Progenitor cell of endocrine pancreas (in vitro differentiated cells): ENCODE measurements around the gene COL19A1. TPM values are rescaled to one million over a fixed set of nuclear protein-coding genes. Genes with fewer than 3 reads are reported as not detected.
A peak's percentile ranks its signal among the peaks of the same experiment; 100 is the strongest.
"Not testable (repeated sequence)": the region's sequence is repeated elsewhere in the genome, so short reads cannot be mapped to it uniquely, and the experiment has no call there.

Experiments used
- DNase-seq: peaks from one replicate; pipeline ENCODE4 v3.0.0; 2021; ENCODE audit warnings: low spot score; ENCODE audit not compliant: unreplicated experiment
- H3K27ac Mint-ChIP-seq: 2 replicates; pipeline ENCODE4 v1.8.0; 2021; ENCODE audit warnings: mild to moderate bottlenecking, moderate library complexity, mixed read lengths
- H3K27me3 Mint-ChIP-seq: 2 replicates; pipeline ENCODE4 v1.8.0; 2021; ENCODE audit warnings: mixed read lengths
- H3K36me3 Mint-ChIP-seq: 2 replicates; pipeline ENCODE4 v1.8.0; 2022; ENCODE audit warnings: mixed read lengths; ENCODE audit not compliant: insufficient read depth
- H3K4me1 Mint-ChIP-seq: 2 replicates; pipeline ENCODE4 v1.8.0; 2021; ENCODE audit warnings: low read depth, mixed read lengths
- H3K4me3 Mint-ChIP-seq: 2 replicates; pipeline ENCODE4 v1.8.0; 2021; ENCODE audit warnings: low read depth, mild to moderate bottlenecking, moderate library complexity, mixed read lengths
- H3K9me3 Mint-ChIP-seq: 2 replicates; pipeline ENCODE4 v1.8.0; 2021; ENCODE audit warnings: low read depth, mixed read lengths
- CTCF ChIP-seq: fragments of 200-600 bp; sonication (generic); IDR thresholded peaks from one replicate; pipeline ENCODE4 v1.5.0; 2021; ENCODE audit warnings: antibody characterized with exemption, mild to moderate bottlenecking; ENCODE audit not compliant: unreplicated experiment
- total RNA-seq: library from RNA; stranded (reverse); gene quantifications from 2 replicates; pipeline ENCODE4 v1.2.1, GENCODE V29; 2021

COL19A1 gene
- total RNA-seq, 1 donor from 2014 or later = 2.3 TPM

GRCh38 chr6:69958978-69959377 lies 92.6 kb downstream of the COL19A1 start:
- H3K4me3 Mint-ChIP-seq = no peak overlapping the region
- H3K27ac Mint-ChIP-seq = no peak overlapping the region
- TF ChIP-seq CTCF = no peak
- DNase-seq = no peak
- peaks cover 3% of the 10 kb centered on the region for H3K9me3 Mint-ChIP-seq
- no peaks in the 10 kb centered on the region for H3K36me3 Mint-ChIP-seq
- no peaks in the 10 kb centered on the region for H3K4me1 Mint-ChIP-seq
- no peaks in the 10 kb centered on the region for H3K27me3 Mint-ChIP-seq

- H3K4me1 Mint-ChIP-seq, H3K4me3 Mint-ChIP-seq, DNase-seq, H3K36me3 Mint-ChIP-seq, H3K27me3 Mint-ChIP-seq, H3K9me3 Mint-ChIP-seq, H3K27ac Mint-ChIP-seq: not testable (repeated sequence)
These were observed 99.6 kb downstream of the COL19A1 start for GRCh38 chr6:69965974-69966373.

GRCh38 chr6:69973138-69973537 lies 106.8 kb downstream of the COL19A1 start:
- Mint-ChIP-seq H3K36me3 (no peaks in the 10 kb centered on the region), H3K4me3 (no peak overlapping the region), H3K9me3 (no peaks in the 10 kb centered on the region), H3K27me3 (no peaks in the 10 kb centered on the region), H3K27ac (peak overlapping the region; percentile 85), H3K4me1 (peaks cover 12% of the 10 kb centered on the region)
- no peak for TF ChIP-seq CTCF
- DNase-seq = no peak

GRCh38 chr6:69973763-69974162 lies 107.4 kb downstream of the COL19A1 start:
- no peak overlapping the region for H3K27ac Mint-ChIP-seq
- no peaks in the 10 kb centered on the region for H3K27me3 Mint-ChIP-seq
- no peak for TF ChIP-seq CTCF
- peaks cover 12% of the 10 kb centered on the region for H3K4me1 Mint-ChIP-seq
- no peaks in the 10 kb centered on the region for H3K9me3 Mint-ChIP-seq
- no peak for DNase-seq
- H3K4me3 Mint-ChIP-seq = no peak overlapping the region
- no peaks in the 10 kb centered on the region for H3K36me3 Mint-ChIP-seq

- Mint-ChIP-seq H3K27me3 (no peaks in the 10 kb centered on the region), H3K9me3 (no peaks in the 10 kb centered on the region), H3K27ac (peak overlapping the region; percentile 43), H3K4me1 (peaks cover 12% of the 10 kb centered on the region), H3K36me3 (no peaks in the 10 kb centered on the region), H3K4me3 (no peak overlapping the region)
- DNase-seq = no peak
- no peak for TF ChIP-seq CTCF
These were observed 107.8 kb downstream of the COL19A1 start for GRCh38 chr6:69974193-69974592.

GRCh38 chr6:69976591-69977090 lies 110.3 kb downstream of the COL19A1 start:
- Mint-ChIP-seq H3K9me3 (no peaks in the 10 kb centered on the region), H3K27ac (no peak overlapping the region), H3K4me3 (no peak overlapping the region), H3K27me3 (no peaks in the 10 kb centered on the region), H3K4me1 (peaks cover 12% of the 10 kb centered on the region), H3K36me3 (no peaks in the 10 kb centered on the region)
- no peak for TF ChIP-seq CTCF
- DNase-seq = no peak
